ENCODE measurements around the gene ZFHX2.

The ZFHX2 gene

DNA sequence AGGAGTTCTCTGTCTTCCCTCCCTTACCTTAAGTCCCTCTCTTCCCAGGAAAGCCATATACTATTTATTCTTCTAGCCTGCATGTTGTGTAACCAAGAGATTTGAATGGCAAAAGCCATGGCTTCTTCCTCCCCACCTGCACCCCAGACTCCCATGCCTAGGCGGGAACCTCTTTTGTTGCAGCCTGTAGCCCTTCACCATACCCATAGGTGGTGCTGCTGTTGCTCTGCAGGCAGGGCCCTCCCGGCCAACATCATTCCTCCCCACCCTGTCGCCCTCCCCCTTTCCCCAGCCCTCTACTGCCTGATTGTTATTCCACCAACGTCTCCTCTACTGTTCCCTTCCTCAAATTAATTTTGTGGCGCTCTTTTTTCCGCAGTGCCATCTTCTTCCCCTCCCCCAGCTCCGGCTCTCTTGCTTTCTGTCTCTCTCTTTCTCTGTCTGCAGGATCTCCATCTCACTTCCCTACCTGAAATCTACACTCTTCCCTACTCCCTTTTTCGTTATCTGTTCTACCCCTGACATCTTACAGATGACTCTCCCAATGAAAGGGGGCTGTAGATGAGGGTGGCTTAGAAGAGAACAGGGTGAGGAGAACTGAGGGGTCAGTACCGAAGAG, 68.2 kb downstream of the ZFHX2 start:
- H3K9ac ChIP-seq (ENCODE audit: low read length) = no peak overlapping the region
- H3K9me3 ChIP-seq (replicated peaks; ENCODE audit: insufficient read depth, low read length) = no peaks in the 10 kb centered on the region
- no peak overlapping the region for H3K27ac ChIP-seq (ENCODE audit: low read length)
- H3K79me2 ChIP-seq (ENCODE audit: low read length) = no peaks in the 10 kb centered on the region
- no peaks in the 10 kb centered on the region for H3F3A ChIP-seq (ENCODE audit: insufficient read depth, low read length)
- no peak overlapping the region for H2AFZ ChIP-seq (ENCODE audit: low read length)
- no peaks in the 10 kb centered on the region for H3K27me3 ChIP-seq (replicated peaks; ENCODE audit: insufficient read depth, low read length)
- DNase-seq = no peak
- no peaks in the 10 kb centered on the region for H4K20me1 ChIP-seq (ENCODE audit: insufficient read depth, low read length)
- no peaks in the 10 kb centered on the region for H3K9me2 ChIP-seq (replicated peaks; ENCODE audit: insufficient read depth, low read length)
- H3K4me1 ChIP-seq (ENCODE audit: low read length) = no peaks in the 10 kb centered on the region
- no peak overlapping the region for H3K4me3 ChIP-seq (ENCODE audit: low read length)
- no peak overlapping the region for H3K4me2 ChIP-seq (ENCODE audit: low read depth, low read length)
- no peaks in the 10 kb centered on the region for H3K36me3 ChIP-seq (replicated peaks; ENCODE audit: insufficient read depth, low read length)
- TF ChIP-seq EZH2phosphoT487 (IDR thresholded peaks at IDR 0.05; ENCODE audit: low read length) (no peak), EZH2 (optimal IDR thresholded peaks at IDR 0.05; ENCODE audit: low read depth, low read length) (no peak)
- TF ChIP-seq, protein P1, sequence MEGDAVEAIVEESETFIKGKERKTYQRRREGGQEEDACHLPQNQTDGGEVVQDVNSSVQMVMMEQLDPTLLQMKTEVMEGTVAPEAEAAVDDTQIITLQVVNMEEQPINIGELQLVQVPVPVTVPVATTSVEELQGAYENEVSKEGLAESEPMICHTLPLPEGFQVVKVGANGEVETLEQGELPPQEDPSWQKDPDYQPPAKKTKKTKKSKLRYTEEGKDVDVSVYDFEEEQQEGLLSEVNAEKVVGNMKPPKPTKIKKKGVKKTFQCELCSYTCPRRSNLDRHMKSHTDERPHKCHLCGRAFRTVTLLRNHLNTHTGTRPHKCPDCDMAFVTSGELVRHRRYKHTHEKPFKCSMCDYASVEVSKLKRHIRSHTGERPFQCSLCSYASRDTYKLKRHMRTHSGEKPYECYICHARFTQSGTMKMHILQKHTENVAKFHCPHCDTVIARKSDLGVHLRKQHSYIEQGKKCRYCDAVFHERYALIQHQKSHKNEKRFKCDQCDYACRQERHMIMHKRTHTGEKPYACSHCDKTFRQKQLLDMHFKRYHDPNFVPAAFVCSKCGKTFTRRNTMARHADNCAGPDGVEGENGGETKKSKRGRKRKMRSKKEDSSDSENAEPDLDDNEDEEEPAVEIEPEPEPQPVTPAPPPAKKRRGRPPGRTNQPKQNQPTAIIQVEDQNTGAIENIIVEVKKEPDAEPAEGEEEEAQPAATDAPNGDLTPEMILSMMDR (IDR thresholded peaks at IDR 0.05; ENCODE audit: low read length) = 0 out of 2 replicates have a peak, but pooled peaks have one; percentile 3

DNA sequence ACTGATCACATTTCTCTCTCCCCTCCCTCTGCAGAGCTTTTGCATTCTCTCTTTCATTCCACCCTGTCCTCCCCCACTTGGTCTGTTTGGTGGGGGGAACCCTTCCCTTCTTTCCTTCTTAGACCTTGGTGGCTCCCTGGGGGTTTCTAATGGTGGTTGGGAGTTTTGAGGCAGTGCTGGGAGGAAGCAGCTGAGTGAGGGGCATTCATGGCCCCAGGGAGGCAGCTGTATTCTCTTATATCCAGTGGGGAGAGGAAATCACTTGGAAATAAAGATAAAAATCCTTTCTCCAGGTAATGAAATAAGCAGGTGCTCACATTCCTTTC, 68.8 kb downstream of the ZFHX2 start:
- Histone ChIP-seq H2AFZ (ENCODE audit: low read length) (no peak overlapping the region), H3K9me3 (replicated peaks; ENCODE audit: insufficient read depth, low read length) (no peaks in the 10 kb centered on the region), H3K9ac (ENCODE audit: low read length) (no peak overlapping the region), H3K79me2 (ENCODE audit: low read length) (no peaks in the 10 kb centered on the region), H4K20me1 (ENCODE audit: insufficient read depth, low read length) (no peaks in the 10 kb centered on the region), H3K9me2 (replicated peaks; ENCODE audit: insufficient read depth, low read length) (no peaks in the 10 kb centered on the region), H3K4me3 (ENCODE audit: low read length) (no peak overlapping the region), H3K36me3 (replicated peaks; ENCODE audit: insufficient read depth, low read length) (no peaks in the 10 kb centered on the region), H3K27me3 (replicated peaks; ENCODE audit: insufficient read depth, low read length) (no peaks in the 10 kb centered on the region), H3K27ac (ENCODE audit: low read length) (no peak overlapping the region), H3K4me1 (ENCODE audit: low read length) (no peaks in the 10 kb centered on the region), H3K4me2 (ENCODE audit: low read depth, low read length) (no peak overlapping the region), H3F3A (ENCODE audit: insufficient read depth, low read length) (no peaks in the 10 kb centered on the region)
- TF ChIP-seq, protein P1 (IDR thresholded peaks at IDR 0.05; ENCODE audit: low read length) = no peak
- no peak for TF ChIP-seq EZH2 (optimal IDR thresholded peaks at IDR 0.05; ENCODE audit: low read depth, low read length)
- no peak for TF ChIP-seq EZH2phosphoT487 (IDR thresholded peaks at IDR 0.05; ENCODE audit: low read length)
- no peak for DNase-seq

DNA sequence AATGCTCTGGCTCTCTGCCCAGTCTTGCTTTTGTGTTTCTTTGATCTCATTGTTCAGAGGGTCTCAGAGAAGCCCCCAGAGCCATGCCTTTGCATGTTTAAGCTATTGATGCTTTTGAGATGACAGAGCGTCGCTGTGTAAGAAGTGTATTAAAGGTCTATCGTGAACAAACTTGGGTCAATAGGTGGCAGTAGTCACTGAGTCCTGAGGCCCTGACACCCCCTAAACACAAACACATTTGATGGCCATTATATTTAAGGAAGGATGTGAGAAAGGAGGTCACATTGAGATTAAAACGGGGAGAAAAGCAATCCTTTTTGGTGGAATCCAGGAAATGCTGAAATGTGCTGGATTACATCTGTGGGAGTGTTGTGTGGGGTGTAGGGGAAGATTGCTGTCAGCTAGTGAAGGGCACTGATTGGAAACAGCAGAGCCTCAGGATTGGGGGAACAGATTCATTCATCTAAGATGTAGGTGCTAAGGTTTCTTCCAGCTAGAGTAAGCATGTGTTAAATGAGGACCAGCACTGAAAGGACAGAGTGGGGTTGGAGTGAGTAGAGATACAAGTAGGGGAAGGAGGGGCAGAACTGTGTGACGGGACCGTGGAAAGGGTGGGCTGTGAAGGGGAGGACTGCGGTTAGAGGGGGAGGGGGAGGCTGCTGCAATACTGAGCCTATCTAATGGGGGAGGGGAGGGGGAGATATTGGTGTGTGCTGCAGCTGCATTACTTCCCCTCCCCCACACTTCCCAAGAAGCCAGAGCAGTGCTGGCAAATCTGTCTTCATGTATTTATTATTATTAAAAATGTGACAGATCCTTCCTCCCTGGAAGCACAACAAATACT, 69.4 kb downstream of the ZFHX2 start:
- Histone ChIP-seq H3K36me3 (replicated peaks; ENCODE audit: insufficient read depth, low read length) (no peaks in the 10 kb centered on the region), H2AFZ (ENCODE audit: low read length) (no peak overlapping the region), H3K79me2 (ENCODE audit: low read length) (no peaks in the 10 kb centered on the region), H3K27me3 (replicated peaks; ENCODE audit: insufficient read depth, low read length) (no peaks in the 10 kb centered on the region), H4K20me1 (ENCODE audit: insufficient read depth, low read length) (no peaks in the 10 kb centered on the region), H3K9ac (ENCODE audit: low read length) (no peak overlapping the region), H3K9me2 (replicated peaks; ENCODE audit: insufficient read depth, low read length) (no peaks in the 10 kb centered on the region), H3F3A (ENCODE audit: insufficient read depth, low read length) (no peaks in the 10 kb centered on the region), H3K9me3 (replicated peaks; ENCODE audit: insufficient read depth, low read length) (no peaks in the 10 kb centered on the region), H3K4me2 (ENCODE audit: low read depth, low read length) (no peak overlapping the region), H3K4me3 (ENCODE audit: low read length) (no peak overlapping the region), H3K27ac (ENCODE audit: low read length) (no peak overlapping the region), H3K4me1 (ENCODE audit: low read length) (no peaks in the 10 kb centered on the region)
- DNase-seq = no peak
- no peak for TF ChIP-seq EZH2 (optimal IDR thresholded peaks at IDR 0.05; ENCODE audit: low read depth, low read length)
- no peak for TF ChIP-seq EZH2phosphoT487 (IDR thresholded peaks at IDR 0.05; ENCODE audit: low read length)
- TF ChIP-seq, protein P1 (IDR thresholded peaks at IDR 0.05; ENCODE audit: low read length) = no peak

Measured in MM.1S (cell line).